ENCODE data around the gene DMD.

GRCh38 chrX:32804034-32804433, 407.3 kb downstream of the DMD start:
- TF ChIP-seq CTCF (IDR thresholded peaks at IDR 0.05) (no peak), POLR2A (IDR thresholded peaks at IDR 0.05) (no peak)
